ENCODE data around the gene FOXD1. TPM values are rescaled to one million over a fixed set of nuclear protein-coding genes. Genes with fewer than 3 reads are reported as not detected.
"Not testable (repeated sequence)": the region's sequence is repeated elsewhere in the genome, so short reads cannot be mapped to it uniquely, and the experiment has no call there.

Gene FOXD1
- total and polyA plus RNA-seq, 2 experiments from 2014 or later, result 0.33 to 1.9 TPM

DNA sequence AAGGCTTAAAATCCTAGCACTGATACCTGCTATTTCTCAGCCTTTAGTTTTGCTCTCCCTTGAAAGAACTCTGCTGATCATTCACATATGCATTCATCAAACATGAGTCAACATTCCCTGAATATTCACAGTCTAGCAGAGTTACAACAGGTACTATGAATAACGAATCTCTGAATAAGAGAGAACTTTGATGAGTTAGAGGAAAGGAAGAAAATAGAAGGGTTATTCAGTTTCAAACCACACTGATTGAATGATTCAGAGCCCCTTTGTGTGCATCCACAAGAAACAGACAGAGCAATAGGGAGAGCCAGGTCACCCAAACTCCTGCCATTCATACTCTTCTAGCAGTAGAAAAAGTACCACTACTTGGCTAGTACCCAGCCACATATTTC is 36.0 kb downstream of the FOXD1 start:
- TF ChIP-seq EZH2 (IDR thresholded peaks at IDR 0.05; ENCODE audit: borderline replicate concordance) (no peak), EZH2phosphoT487 (IDR thresholded peaks at IDR 0.05; ENCODE audit: low read depth, severe bottlenecking, unreplicated experiment) (no peak)
- TF ChIP-seq, protein P1, sequence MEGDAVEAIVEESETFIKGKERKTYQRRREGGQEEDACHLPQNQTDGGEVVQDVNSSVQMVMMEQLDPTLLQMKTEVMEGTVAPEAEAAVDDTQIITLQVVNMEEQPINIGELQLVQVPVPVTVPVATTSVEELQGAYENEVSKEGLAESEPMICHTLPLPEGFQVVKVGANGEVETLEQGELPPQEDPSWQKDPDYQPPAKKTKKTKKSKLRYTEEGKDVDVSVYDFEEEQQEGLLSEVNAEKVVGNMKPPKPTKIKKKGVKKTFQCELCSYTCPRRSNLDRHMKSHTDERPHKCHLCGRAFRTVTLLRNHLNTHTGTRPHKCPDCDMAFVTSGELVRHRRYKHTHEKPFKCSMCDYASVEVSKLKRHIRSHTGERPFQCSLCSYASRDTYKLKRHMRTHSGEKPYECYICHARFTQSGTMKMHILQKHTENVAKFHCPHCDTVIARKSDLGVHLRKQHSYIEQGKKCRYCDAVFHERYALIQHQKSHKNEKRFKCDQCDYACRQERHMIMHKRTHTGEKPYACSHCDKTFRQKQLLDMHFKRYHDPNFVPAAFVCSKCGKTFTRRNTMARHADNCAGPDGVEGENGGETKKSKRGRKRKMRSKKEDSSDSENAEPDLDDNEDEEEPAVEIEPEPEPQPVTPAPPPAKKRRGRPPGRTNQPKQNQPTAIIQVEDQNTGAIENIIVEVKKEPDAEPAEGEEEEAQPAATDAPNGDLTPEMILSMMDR (IDR thresholded peaks at IDR 0.05; ENCODE audit: poor library complexity), result no peak
- WGBS (ENCODE audit: low lambda C conversion rate, missing lambda C conversion rate), result 76% methylated on average over 1 of the region's 1 CpG
- peaks cover 45% of the 10 kb centered on the region for H3K27me3 ChIP-seq
- H3K4me2 ChIP-seq, result no peak overlapping the region
- peaks cover 5% of the 10 kb centered on the region for H3K4me1 ChIP-seq (ENCODE audit: insufficient read depth)
- H3K36me3 ChIP-seq (replicated peaks; ENCODE audit: insufficient read depth, low read depth), result no peaks in the 10 kb centered on the region
- H3K4me3 ChIP-seq, result no peak overlapping the region
- H4K20me1 ChIP-seq (ENCODE audit: insufficient read depth, poor library complexity, severe bottlenecking), result no peaks in the 10 kb centered on the region
- H3K9me2 ChIP-seq (replicated peaks; ENCODE audit: insufficient read depth), result no peaks in the 10 kb centered on the region
- H2AFZ ChIP-seq, result no peak overlapping the region
- no peaks in the 10 kb centered on the region for H3K79me2 ChIP-seq
- no peak for DNase-seq (ENCODE audit: low spot score)
- H3K27ac ChIP-seq, result no peak overlapping the region
- no peaks in the 10 kb centered on the region for H3K9me3 ChIP-seq (ENCODE audit: low read depth)

DNA sequence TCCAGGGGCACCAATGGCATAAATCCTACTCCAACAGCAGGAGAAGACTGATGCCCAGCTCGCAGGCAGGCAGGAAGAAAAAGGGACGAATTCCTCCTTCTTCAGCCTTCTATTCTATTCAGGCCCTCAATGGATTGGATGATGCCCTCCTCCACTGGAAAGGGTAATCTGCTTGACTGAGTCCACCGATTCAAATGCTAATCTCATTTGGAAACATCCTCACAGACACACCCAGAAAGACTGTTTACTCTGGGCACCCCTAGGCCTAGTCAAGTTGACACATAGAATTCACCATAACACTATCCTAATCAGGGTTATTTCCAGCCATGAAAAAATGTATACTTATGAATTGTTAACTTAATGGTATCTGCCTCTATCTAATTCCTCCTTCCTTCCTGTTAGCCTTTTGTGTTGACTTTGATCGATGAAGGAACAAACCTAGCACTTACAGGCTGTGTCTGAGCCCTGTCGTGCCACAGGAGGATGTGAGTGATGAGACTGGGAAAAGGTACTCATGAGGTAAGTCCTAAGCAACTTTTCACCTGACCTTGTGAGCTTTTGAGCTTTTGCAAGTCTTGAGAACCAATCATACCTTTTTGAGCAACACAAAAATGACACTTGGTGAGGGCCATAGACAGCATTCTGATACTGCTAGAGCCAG is 36.5 kb downstream of the FOXD1 start:
- Histone ChIP-seq H3K36me3 (replicated peaks; ENCODE audit: insufficient read depth, low read depth) (no peaks in the 10 kb centered on the region), H3K9me2 (replicated peaks; ENCODE audit: insufficient read depth) (no peaks in the 10 kb centered on the region), H3K4me2 (no peak overlapping the region), H2AFZ (no peak overlapping the region), H3K79me2 (no peaks in the 10 kb centered on the region), H3K9me3 (ENCODE audit: low read depth) (no peaks in the 10 kb centered on the region), H3K27ac (no peak overlapping the region), H4K20me1 (ENCODE audit: insufficient read depth, poor library complexity, severe bottlenecking) (no peaks in the 10 kb centered on the region), H3K27me3 (peaks cover 40% of the 10 kb centered on the region), H3K4me3 (no peak overlapping the region), H3K4me1 (ENCODE audit: insufficient read depth) (no peaks in the 10 kb centered on the region)
- no peak for DNase-seq (ENCODE audit: low spot score)
- 57% methylated on average over 5 of the region's 5 CpGs for WGBS (ENCODE audit: low lambda C conversion rate, missing lambda C conversion rate)
- TF ChIP-seq EZH2 (IDR thresholded peaks at IDR 0.05; ENCODE audit: borderline replicate concordance) (no peak), EZH2phosphoT487 (IDR thresholded peaks at IDR 0.05; ENCODE audit: low read depth, severe bottlenecking, unreplicated experiment) (no peak)
- TF ChIP-seq, protein P1 (IDR thresholded peaks at IDR 0.05; ENCODE audit: poor library complexity), result no peak

DNA sequence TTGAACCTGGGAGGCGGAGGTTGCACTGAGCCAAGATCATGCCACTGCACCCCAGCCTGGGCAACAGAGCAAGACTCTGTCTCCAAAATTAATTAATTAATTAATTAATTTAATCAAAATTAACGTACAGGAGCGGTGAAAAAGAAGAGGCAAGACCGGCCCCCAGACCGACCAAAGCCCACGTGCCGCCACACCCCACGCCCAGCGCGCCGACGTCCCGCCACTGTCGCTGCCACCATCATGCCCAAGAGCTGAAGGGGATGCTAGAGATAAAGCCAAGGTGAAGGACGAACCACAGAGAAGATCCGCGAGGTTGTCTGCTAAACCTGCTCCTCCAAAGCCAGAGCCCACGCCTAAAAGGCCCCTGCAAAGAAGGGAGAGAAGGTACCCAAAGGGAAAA is 38.6 kb downstream of the FOXD1 start:
- H3K36me3 ChIP-seq (replicated peaks; ENCODE audit: insufficient read depth, low read depth); H3K9me2 ChIP-seq (replicated peaks; ENCODE audit: insufficient read depth); H3K4me3 ChIP-seq; H3K9me3 ChIP-seq (ENCODE audit: low read depth); H2AFZ ChIP-seq; H3K79me2 ChIP-seq; DNase-seq (ENCODE audit: low spot score); H3K27ac ChIP-seq; H3K4me1 ChIP-seq (ENCODE audit: insufficient read depth); H4K20me1 ChIP-seq (ENCODE audit: insufficient read depth, poor library complexity, severe bottlenecking); H3K4me2 ChIP-seq: not testable (repeated sequence)
- 93% methylated on average over 16 of the region's 18 CpGs for WGBS (ENCODE audit: low lambda C conversion rate, missing lambda C conversion rate)
- H3K27me3 ChIP-seq, result peaks cover 18% of the 10 kb centered on the region

DNA sequence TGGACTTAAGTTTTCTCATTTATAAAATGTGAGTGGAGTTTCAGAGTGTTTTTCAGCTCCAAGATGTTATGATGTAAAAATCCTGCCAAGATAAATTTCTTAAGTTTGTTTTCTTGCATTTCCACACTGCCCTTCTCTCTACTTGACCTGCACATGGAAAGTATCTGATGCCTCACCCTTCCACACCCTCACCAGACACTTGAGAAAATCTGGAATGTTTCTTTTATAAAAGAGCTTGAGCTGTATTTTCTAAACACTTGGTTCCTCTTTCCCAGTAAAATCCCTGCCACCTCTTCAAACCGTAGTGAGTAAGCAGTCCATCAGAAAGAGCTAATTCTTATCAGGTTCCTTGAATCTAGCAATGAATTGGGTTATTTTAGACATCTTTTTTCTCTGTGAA is 42.9 kb downstream of the FOXD1 start:
- Histone ChIP-seq H2AFZ (no peak overlapping the region), H3K4me2 (no peak overlapping the region), H3K27ac (no peak overlapping the region), H3K4me3 (no peak overlapping the region), H3K9me2 (replicated peaks; ENCODE audit: insufficient read depth) (no peaks in the 10 kb centered on the region), H3K4me1 (ENCODE audit: insufficient read depth) (no peaks in the 10 kb centered on the region), H3K36me3 (replicated peaks; ENCODE audit: insufficient read depth, low read depth) (no peaks in the 10 kb centered on the region), H3K9me3 (ENCODE audit: low read depth) (no peaks in the 10 kb centered on the region), H3K79me2 (no peaks in the 10 kb centered on the region), H4K20me1 (ENCODE audit: insufficient read depth, poor library complexity, severe bottlenecking) (no peaks in the 10 kb centered on the region), H3K27me3 (no peaks in the 10 kb centered on the region)
- 35% methylated on average over 1 of the region's 1 CpG for WGBS (ENCODE audit: low lambda C conversion rate, missing lambda C conversion rate)
- DNase-seq (ENCODE audit: low spot score), result no peak
- TF ChIP-seq EZH2phosphoT487 (IDR thresholded peaks at IDR 0.05; ENCODE audit: low read depth, severe bottlenecking, unreplicated experiment), result no peak
- TF ChIP-seq, protein P1 (IDR thresholded peaks at IDR 0.05; ENCODE audit: poor library complexity), result no peak
- no peak for TF ChIP-seq EZH2 (IDR thresholded peaks at IDR 0.05; ENCODE audit: borderline replicate concordance)

Measured in hepatocyte (in vitro differentiated cells).